Epithelial cell of proximal tubule (primary cell): ENCODE data around the gene DOCK6. TPM values are rescaled to one million over a fixed set of nuclear protein-coding genes. Genes with fewer than 3 reads are reported as not detected.

Experiments
- DNase-seq: peaks from one replicate; pipeline ENCODE4 v3.0.0-alpha.2; 2011; ENCODE audit warnings: low read depth
- H3K4me3 ChIP-seq: 2 replicates; pipeline ENCODE4 v1.5.1; 2011; ENCODE audit warnings: low read depth, mild to moderate bottlenecking, low read length
- CTCF ChIP-seq: conservative IDR thresholded peaks from 2 replicates; pipeline ENCODE4 v1.5.1; 2012; ENCODE audit warnings: low read depth, mild to moderate bottlenecking, low read length
- total RNA-seq: library from RNA; depleted of rRNA; stranded (reverse); fragments of >200 nt; gene quantifications from 2 replicates; pipeline ENCODE4 v1.2.3, GENCODE V29; 2015

Gene DOCK6
- total RNA-seq, 1 donor from 2014 or later, result 17.2 TPM

GRCh38 chr19:11278670-11279069 is 16.3 kb upstream of the DOCK6 start:
- no peak for TF ChIP-seq CTCF
- DNase-seq, result no peak
- no peak overlapping the region for H3K4me3 ChIP-seq

- DNase-seq, result no peak
- no peak overlapping the region for H3K4me3 ChIP-seq
- no peak for TF ChIP-seq CTCF
Measured at GRCh38 chr19:11274533-11275086, 12.3 kb upstream of the DOCK6 start.

- no peak for TF ChIP-seq CTCF
- no peak for DNase-seq
- H3K4me3 ChIP-seq, result no peak overlapping the region
Measured at GRCh38 chr19:11273989-11274388, 11.7 kb upstream of the DOCK6 start.

GRCh38 chr19:11273296-11273695 is 11.0 kb upstream of the DOCK6 start:
- DNase-seq, result no peak
- no peak for TF ChIP-seq CTCF

GRCh38 chr19:11269408-11269807 is 7.1 kb upstream of the DOCK6 start:
- no peak for DNase-seq
- H3K4me3 ChIP-seq, result no peak overlapping the region
- TF ChIP-seq CTCF, result no peak

More at GRCh38 chr19:11273296-11273695, 11.0 kb upstream of the DOCK6 start:
- no peak overlapping the region for H3K4me3 ChIP-seq

- TF ChIP-seq CTCF, result no peak
- H3K4me3 ChIP-seq, result no peak overlapping the region
- no peak for DNase-seq
Measured at GRCh38 chr19:11268783-11269267, 6.5 kb upstream of the DOCK6 start.
